Skeletal muscle tissue (tissue), 4 donors: ENCODE data around the gene UGT1A7. TPM values are rescaled to one million over a fixed set of nuclear protein-coding genes. Genes with fewer than 3 reads are reported as not detected.
"Not testable (repeated sequence)": the region's sequence is repeated elsewhere in the genome, so short reads cannot be mapped to it uniquely, and the experiment has no call there.

Source experiments
- H3K27ac ChIP-seq: one replicate; pipeline ENCODE4 v1.7.0; 2013; ENCODE audit warnings: mild to moderate bottlenecking, low read depth, low read length, inconsistent platforms
- H3K27me3 ChIP-seq, 3 donors: one replicate each; pipeline ENCODE4 v1.7.0; 2013; ENCODE audit warnings: low read length in 3 of 3; ENCODE audit not compliant: control insufficient read depth in 3 of 3, insufficient read depth in 3 of 3
- H3K36me3 ChIP-seq, 3 donors: one replicate each; pipeline ENCODE4 v1.7.0; 2013; ENCODE audit warnings: low read length in 3 of 3; ENCODE audit not compliant: control insufficient read depth in 3 of 3, insufficient read depth in 3 of 3
- H3K4me1 ChIP-seq, 3 donors: one replicate each; pipeline ENCODE4 v1.7.0; 2013; ENCODE audit warnings: low read length in 3 of 3, mild to moderate bottlenecking in 3 of 3; ENCODE audit not compliant: control insufficient read depth in 3 of 3, insufficient read depth in 3 of 3
- H3K4me3 ChIP-seq, 3 donors: one replicate each; pipeline ENCODE4 v1.7.0; 2013; ENCODE audit warnings: low read length in 3 of 3
- H3K9ac ChIP-seq, 3 donors: one replicate each; pipeline ENCODE4 v1.7.0; 2013; ENCODE audit warnings: low read length in 3 of 3, mild to moderate bottlenecking in 3 of 3, moderate library complexity in 2 of 3, low read depth in 1 of 3
- H3K9me3 ChIP-seq, 3 donors: one replicate each; pipeline ENCODE4 v1.7.0; 2013; ENCODE audit warnings: low read length in 3 of 3; ENCODE audit not compliant: control insufficient read depth in 3 of 3
- total RNA-seq: library from RNA; depleted of rRNA; stranded (reverse); fragments of >200 nt; gene quantifications from one replicate; pipeline ENCODE4 v1.2.3, GENCODE V29; 2014
- donor health status: Osteomylitis.

The UGT1A7 gene
- total RNA-seq = not detected

- H3K36me3 ChIP-seq = no peaks in the 10 kb centered on the region
Observed at GRCh38 chr2:233681521-233682099, at the start of gene UGT1A7. TSS of gene UGT1A7 (plus strand) at chr2:233681901. CDS start at chr2:233681938, 37 bp downstream.

GRCh38 chr2:233636306-233636705, 45.4 kb upstream of the UGT1A7 start, which contains the start of gene UGT1A10:
TSS of gene UGT1A10 (plus strand) at chr2:233636448. CDS start at chr2:233636523, 75 bp downstream.
- H3K4me3 ChIP-seq, H3K9me3 ChIP-seq, H3K36me3 ChIP-seq, H3K27ac ChIP-seq, H3K27me3 ChIP-seq, H3K4me1 ChIP-seq, H3K9ac ChIP-seq: not testable (repeated sequence)

More at GRCh38 chr2:233681521-233682099, at the start of gene UGT1A7:
- H3K9ac ChIP-seq = no peak within 1 kb of the TSS
- H3K4me1 ChIP-seq = no peaks in the 10 kb centered on the region
- no peak within 1 kb of the TSS for H3K4me3 ChIP-seq
- no peaks in the 10 kb centered on the region for H3K9me3 ChIP-seq
- H3K27ac ChIP-seq = no peak within 1 kb of the TSS
- H3K27me3 ChIP-seq = peaks cover 0 to 3% (median 0%) of the 10 kb centered on the region in 3 donors

GRCh38 chr2:233638836-233639235, 42.9 kb upstream of the UGT1A7 start:
- H3K4me1 ChIP-seq = no peaks in the 10 kb centered on the region
- no peak overlapping the region for H3K9ac ChIP-seq
- no peak overlapping the region for H3K27ac ChIP-seq
- no peaks in the 10 kb centered on the region for H3K36me3 ChIP-seq
- no peak overlapping the region for H3K4me3 ChIP-seq
- H3K27me3 ChIP-seq = peaks cover 0 to 3% (median 3%) of the 10 kb centered on the region in 3 donors
- peaks cover 0 to 2% (median 0%) of the 10 kb centered on the region in 3 donors for H3K9me3 ChIP-seq

- Histone ChIP-seq H3K9ac (no peak overlapping the region), H3K4me1 (no peaks in the 10 kb centered on the region), H3K27me3 (peaks cover 0 to 3% (median 3%) of the 10 kb centered on the region in 3 donors)
Observed at GRCh38 chr2:233639860-233640259, 41.8 kb upstream of the UGT1A7 start.

GRCh38 chr2:233643128-233643527, 38.6 kb upstream of the UGT1A7 start:
- Histone ChIP-seq H3K9me3 (no peaks in the 10 kb centered on the region), H3K27me3 (no peaks in the 10 kb centered on the region), H3K9ac (no peak overlapping the region), H3K27ac (no peak overlapping the region), H3K4me1 (no peaks in the 10 kb centered on the region), H3K4me3 (no peak overlapping the region), H3K36me3 (no peaks in the 10 kb centered on the region)

More at GRCh38 chr2:233639860-233640259, 41.8 kb upstream of the UGT1A7 start:
- H3K27ac ChIP-seq = no peak overlapping the region
- H3K9me3 ChIP-seq = peaks cover 0 to 2% (median 0%) of the 10 kb centered on the region in 3 donors
- no peak overlapping the region for H3K4me3 ChIP-seq
- H3K36me3 ChIP-seq = no peaks in the 10 kb centered on the region

- not testable (repeated sequence) for H3K27ac ChIP-seq, H3K36me3 ChIP-seq, H3K9ac ChIP-seq
Observed at GRCh38 chr2:233646033-233646432, 35.7 kb upstream of the UGT1A7 start.

GRCh38 chr2:233650981-233651380, 30.7 kb upstream of the UGT1A7 start:
- H3K27ac ChIP-seq = no peak overlapping the region
- H3K4me1 ChIP-seq = no peaks in the 10 kb centered on the region
- H3K27me3 ChIP-seq = peaks cover 0 to 2% (median 2%) of the 10 kb centered on the region in 3 donors
- H3K4me3 ChIP-seq = no peak overlapping the region
- no peaks in the 10 kb centered on the region for H3K9me3 ChIP-seq
- no peaks in the 10 kb centered on the region for H3K36me3 ChIP-seq
- H3K9ac ChIP-seq = no peak overlapping the region

More at GRCh38 chr2:233646033-233646432, 35.7 kb upstream of the UGT1A7 start:
- not testable (repeated sequence) for H3K4me1 ChIP-seq, H3K27me3 ChIP-seq, H3K9me3 ChIP-seq, H3K4me3 ChIP-seq

GRCh38 chr2:233651430-233651829, 30.3 kb upstream of the UGT1A7 start:
- Histone ChIP-seq H3K27me3 (peaks cover 0 to 2% (median 2%) of the 10 kb centered on the region in 3 donors), H3K9me3 (no peaks in the 10 kb centered on the region), H3K4me1 (no peaks in the 10 kb centered on the region), H3K27ac (no peak overlapping the region), H3K36me3 (no peaks in the 10 kb centered on the region), H3K9ac (no peak overlapping the region), H3K4me3 (no peak overlapping the region)

- no peak overlapping the region for H3K27ac ChIP-seq
- H3K9ac ChIP-seq = no peak overlapping the region
- peaks cover 0 to 5% (median 2%) of the 10 kb centered on the region in 3 donors for H3K27me3 ChIP-seq
- H3K4me3 ChIP-seq = no peak overlapping the region
- H3K36me3 ChIP-seq = no peaks in the 10 kb centered on the region
- no peaks in the 10 kb centered on the region for H3K9me3 ChIP-seq
- H3K4me1 ChIP-seq = no peaks in the 10 kb centered on the region
Observed at GRCh38 chr2:233654501-233654900, 27.2 kb upstream of the UGT1A7 start.

GRCh38 chr2:233655043-233655442, 26.7 kb upstream of the UGT1A7 start:
- no peaks in the 10 kb centered on the region for H3K9me3 ChIP-seq
- H3K36me3 ChIP-seq = no peaks in the 10 kb centered on the region
- no peak overlapping the region for H3K4me3 ChIP-seq
- peaks cover 0 to 5% (median 2%) of the 10 kb centered on the region in 3 donors for H3K27me3 ChIP-seq
- no peak overlapping the region for H3K9ac ChIP-seq
- H3K4me1 ChIP-seq = no peaks in the 10 kb centered on the region
- no peak overlapping the region for H3K27ac ChIP-seq
